Measurements from ENCODE around the gene MPDZ.

The MPDZ gene

DNA sequence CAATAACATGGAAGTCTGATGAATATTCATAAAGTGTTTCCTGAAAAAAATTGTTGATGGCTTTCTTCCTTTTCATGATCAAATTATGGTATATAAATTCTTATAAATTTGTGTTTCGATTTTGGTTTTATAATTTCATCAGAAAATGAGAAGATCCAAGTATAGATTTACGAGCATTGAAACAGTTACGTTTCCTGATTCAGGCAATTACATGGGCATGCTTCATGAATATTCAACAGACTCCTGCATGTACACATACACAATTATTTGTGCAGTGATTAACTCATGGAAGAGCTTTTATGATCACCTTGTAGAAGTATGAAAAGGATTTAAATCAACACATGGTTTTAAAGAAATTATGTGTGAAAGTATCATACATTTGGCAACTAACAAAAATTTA lies 136.7 kb downstream of the MPDZ start:
- Histone ChIP-seq H3K27me3 (ENCODE audit: insufficient read depth, low read length, poor library complexity) (no peaks in the 10 kb centered on the region), H3K4me1 (ENCODE audit: insufficient read depth, low read length) (no peaks in the 10 kb centered on the region), H4K20me1 (ENCODE audit: insufficient read depth, low read length) (no peaks in the 10 kb centered on the region), H3K79me2 (ENCODE audit: insufficient read depth, low read length) (no peaks in the 10 kb centered on the region), H2AFZ (ENCODE audit: low read depth, low read length) (no peak overlapping the region), H3K36me3 (ENCODE audit: insufficient read depth, low read length) (no peaks in the 10 kb centered on the region), H3K9ac (ENCODE audit: low read depth, low read length) (no peak overlapping the region), H3K4me3 (ENCODE audit: low read depth in 1 of 2, low read length in 2 of 2) (no peak overlapping the region), H3K9me3 (ENCODE audit: insufficient read depth, low read length, severe bottlenecking) (no peaks in the 10 kb centered on the region), H3K4me2 (ENCODE audit: insufficient read depth, low read length) (no peak overlapping the region), H3K27ac (ENCODE audit: low read length) (no peak overlapping the region)
- ATAC-seq (ENCODE audit: insufficient read depth, low read depth) (no peak), DNase-seq (no peak)
- TF ChIP-seq EZH2 (IDR thresholded peaks at IDR 0.05; ENCODE audit: borderline replicate concordance, low read depth, low read length, severe bottlenecking): no peak
- TF ChIP-seq, protein P1, sequence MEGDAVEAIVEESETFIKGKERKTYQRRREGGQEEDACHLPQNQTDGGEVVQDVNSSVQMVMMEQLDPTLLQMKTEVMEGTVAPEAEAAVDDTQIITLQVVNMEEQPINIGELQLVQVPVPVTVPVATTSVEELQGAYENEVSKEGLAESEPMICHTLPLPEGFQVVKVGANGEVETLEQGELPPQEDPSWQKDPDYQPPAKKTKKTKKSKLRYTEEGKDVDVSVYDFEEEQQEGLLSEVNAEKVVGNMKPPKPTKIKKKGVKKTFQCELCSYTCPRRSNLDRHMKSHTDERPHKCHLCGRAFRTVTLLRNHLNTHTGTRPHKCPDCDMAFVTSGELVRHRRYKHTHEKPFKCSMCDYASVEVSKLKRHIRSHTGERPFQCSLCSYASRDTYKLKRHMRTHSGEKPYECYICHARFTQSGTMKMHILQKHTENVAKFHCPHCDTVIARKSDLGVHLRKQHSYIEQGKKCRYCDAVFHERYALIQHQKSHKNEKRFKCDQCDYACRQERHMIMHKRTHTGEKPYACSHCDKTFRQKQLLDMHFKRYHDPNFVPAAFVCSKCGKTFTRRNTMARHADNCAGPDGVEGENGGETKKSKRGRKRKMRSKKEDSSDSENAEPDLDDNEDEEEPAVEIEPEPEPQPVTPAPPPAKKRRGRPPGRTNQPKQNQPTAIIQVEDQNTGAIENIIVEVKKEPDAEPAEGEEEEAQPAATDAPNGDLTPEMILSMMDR (IDR thresholded peaks at IDR 0.05; ENCODE audit: borderline replicate concordance, extremely low read depth, low read length, poor library complexity, severe bottlenecking): no peak

DNA sequence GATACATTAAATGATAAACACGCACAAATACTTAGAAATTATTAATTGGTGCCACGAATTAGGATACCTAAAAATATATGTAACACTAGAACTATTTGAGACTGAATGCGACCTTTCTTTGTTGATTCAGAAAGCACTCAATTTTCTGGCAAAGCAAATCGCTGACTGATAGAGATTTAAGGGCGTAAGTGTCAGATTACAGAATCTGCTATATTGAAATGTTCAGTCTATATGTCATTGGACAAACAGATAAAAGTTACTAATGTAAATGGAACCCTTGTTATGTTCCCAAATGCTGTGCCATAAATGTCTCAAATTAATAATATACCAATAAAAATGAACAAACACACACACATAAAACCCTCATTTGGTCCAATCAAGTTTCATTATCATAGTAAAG lies 137.9 kb downstream of the MPDZ start:
- no peaks in the 10 kb centered on the region for H3K9me3 ChIP-seq (ENCODE audit: insufficient read depth, low read length, severe bottlenecking)
- no peaks in the 10 kb centered on the region for H3K4me1 ChIP-seq (ENCODE audit: insufficient read depth, low read length)
- H3K9ac ChIP-seq (ENCODE audit: low read depth, low read length): no peak overlapping the region
- TF ChIP-seq EZH2 (IDR thresholded peaks at IDR 0.05; ENCODE audit: borderline replicate concordance, low read depth, low read length, severe bottlenecking): no peak
- no peaks in the 10 kb centered on the region for H3K36me3 ChIP-seq (ENCODE audit: insufficient read depth, low read length)
- H3K27me3 ChIP-seq (ENCODE audit: insufficient read depth, low read length, poor library complexity): no peaks in the 10 kb centered on the region
- H3K4me3 ChIP-seq (ENCODE audit: low read depth in 1 of 2, low read length in 2 of 2): no peak overlapping the region
- no peak overlapping the region for H3K27ac ChIP-seq (ENCODE audit: low read length)
- H2AFZ ChIP-seq (ENCODE audit: low read depth, low read length): no peak overlapping the region
- ATAC-seq (ENCODE audit: insufficient read depth, low read depth) (no peak), DNase-seq (no peak)
- H3K4me2 ChIP-seq (ENCODE audit: insufficient read depth, low read length): no peak overlapping the region
- H4K20me1 ChIP-seq (ENCODE audit: insufficient read depth, low read length): no peaks in the 10 kb centered on the region
- H3K79me2 ChIP-seq (ENCODE audit: insufficient read depth, low read length): no peaks in the 10 kb centered on the region

DNA sequence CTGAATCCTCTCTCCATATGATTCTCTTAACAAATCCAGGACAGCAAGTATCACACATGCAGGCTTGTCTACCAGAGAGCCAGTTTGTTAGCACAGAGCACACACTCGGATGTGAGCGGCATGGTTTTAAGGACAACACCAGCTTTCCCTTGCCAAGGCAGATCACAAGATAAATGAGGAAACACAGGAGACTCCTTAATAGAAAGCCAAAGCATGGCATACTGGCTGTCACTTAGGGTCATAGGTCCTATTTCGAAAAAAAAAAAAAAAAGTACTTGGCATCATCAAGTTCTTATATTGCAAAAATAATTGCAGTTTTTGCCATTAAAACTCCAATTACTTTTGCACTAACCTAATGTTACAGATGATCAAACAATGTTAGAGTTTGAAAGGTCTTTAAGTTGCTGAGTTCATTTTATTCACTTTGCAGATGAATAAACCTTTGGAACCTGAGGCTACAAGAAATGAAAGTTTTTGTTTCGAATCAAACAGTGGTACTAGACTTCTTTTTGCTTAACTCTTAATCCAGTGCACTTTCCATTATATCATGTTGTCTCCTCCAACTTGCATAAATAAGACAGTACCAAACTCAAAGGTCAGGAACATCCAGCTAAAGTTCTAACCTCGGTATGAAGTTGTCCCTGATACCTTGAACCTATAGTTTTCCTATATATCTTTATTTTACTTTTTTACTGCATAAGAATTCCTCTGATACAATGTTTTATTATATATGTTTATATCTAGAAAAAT lies 138.5 kb downstream of the MPDZ start:
- no peak overlapping the region for H3K9ac ChIP-seq (ENCODE audit: low read depth, low read length)
- no peaks in the 10 kb centered on the region for H3K9me3 ChIP-seq (ENCODE audit: insufficient read depth, low read length, severe bottlenecking)
- no peak for TF ChIP-seq EZH2 (IDR thresholded peaks at IDR 0.05; ENCODE audit: borderline replicate concordance, low read depth, low read length, severe bottlenecking)
- TF ChIP-seq, protein P1 (IDR thresholded peaks at IDR 0.05; ENCODE audit: borderline replicate concordance, extremely low read depth, low read length, poor library complexity, severe bottlenecking): no peak
- H3K4me3 ChIP-seq (ENCODE audit: low read depth in 1 of 2, low read length in 2 of 2): no peak overlapping the region
- no peaks in the 10 kb centered on the region for H4K20me1 ChIP-seq (ENCODE audit: insufficient read depth, low read length)
- DNase-seq: no peak
- H2AFZ ChIP-seq (ENCODE audit: low read depth, low read length): no peak overlapping the region
- no peak overlapping the region for H3K27ac ChIP-seq (ENCODE audit: low read length)
- no peaks in the 10 kb centered on the region for H3K27me3 ChIP-seq (ENCODE audit: insufficient read depth, low read length, poor library complexity)
- H3K4me1 ChIP-seq (ENCODE audit: insufficient read depth, low read length): no peaks in the 10 kb centered on the region
- no peak overlapping the region for H3K4me2 ChIP-seq (ENCODE audit: insufficient read depth, low read length)
- H3K79me2 ChIP-seq (ENCODE audit: insufficient read depth, low read length): no peaks in the 10 kb centered on the region
- H3K36me3 ChIP-seq (ENCODE audit: insufficient read depth, low read length): no peaks in the 10 kb centered on the region
- ATAC-seq (ENCODE audit: insufficient read depth, low read depth): no peak

DNA sequence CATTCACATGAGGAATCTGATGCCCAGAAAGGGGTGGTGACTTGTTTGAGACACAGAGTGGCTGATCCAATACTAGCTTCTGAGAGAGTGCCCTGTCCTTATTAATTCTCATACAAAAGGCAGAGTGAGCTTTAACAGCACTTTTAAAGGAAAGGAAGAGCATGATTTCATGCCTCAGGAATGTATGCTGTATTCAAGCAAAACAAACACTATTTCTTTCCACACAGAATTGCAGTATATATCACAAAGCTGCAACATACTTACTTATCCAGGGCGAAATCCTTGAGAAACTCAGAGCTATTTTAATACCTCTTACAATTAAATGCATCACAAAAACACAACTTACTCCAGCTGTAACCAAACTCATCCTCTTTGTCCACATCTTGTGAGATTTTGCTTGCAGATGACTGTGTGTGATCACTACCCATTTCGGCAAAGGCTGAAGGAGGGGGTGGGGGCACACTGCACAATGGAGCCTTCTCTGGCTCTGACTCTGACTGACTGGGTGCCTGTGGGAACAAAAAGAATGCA lies 139.8 kb downstream of the MPDZ start:
- Histone ChIP-seq H3K4me2 (ENCODE audit: insufficient read depth, low read length) (no peak overlapping the region), H3K4me1 (ENCODE audit: insufficient read depth, low read length) (no peaks in the 10 kb centered on the region), H2AFZ (ENCODE audit: low read depth, low read length) (no peak overlapping the region), H3K36me3 (ENCODE audit: insufficient read depth, low read length) (no peaks in the 10 kb centered on the region), H3K79me2 (ENCODE audit: insufficient read depth, low read length) (no peaks in the 10 kb centered on the region), H3K9ac (ENCODE audit: low read depth, low read length) (no peak overlapping the region), H3K4me3 (ENCODE audit: low read depth in 1 of 2, low read length in 2 of 2) (no peak overlapping the region), H4K20me1 (ENCODE audit: insufficient read depth, low read length) (no peaks in the 10 kb centered on the region), H3K9me3 (ENCODE audit: insufficient read depth, low read length, severe bottlenecking) (no peaks in the 10 kb centered on the region), H3K27me3 (ENCODE audit: insufficient read depth, low read length, poor library complexity) (no peaks in the 10 kb centered on the region), H3K27ac (ENCODE audit: low read length) (no peak overlapping the region)
- no peak for DNase-seq
- no peak for ATAC-seq (ENCODE audit: insufficient read depth, low read depth)
- TF ChIP-seq, protein P1 (IDR thresholded peaks at IDR 0.05; ENCODE audit: borderline replicate concordance, extremely low read depth, low read length, poor library complexity, severe bottlenecking): no peak
- TF ChIP-seq EZH2 (IDR thresholded peaks at IDR 0.05; ENCODE audit: borderline replicate concordance, low read depth, low read length, severe bottlenecking): no peak
